Measurements from ENCODE around the gene FFAR4.

FFAR4 gene

DNA sequence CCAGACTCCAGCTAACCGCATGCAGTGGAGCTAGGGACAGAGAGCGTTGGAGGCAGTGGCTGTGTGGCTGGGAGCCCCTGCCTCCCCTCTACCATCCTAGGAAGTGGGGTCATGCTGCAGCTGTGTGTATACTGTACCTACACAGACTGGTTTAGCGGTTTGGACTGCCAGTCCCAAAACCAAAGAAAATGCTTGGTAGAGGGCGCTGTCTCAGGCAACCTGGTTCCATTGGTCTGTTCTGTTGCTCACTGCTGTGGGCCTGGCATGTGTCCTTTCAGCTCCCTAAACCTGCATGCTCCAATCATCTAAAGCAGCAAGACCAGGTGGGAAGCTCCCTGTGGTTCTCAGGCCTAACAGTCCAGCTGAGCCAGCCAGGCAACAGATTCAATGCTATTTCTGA is 30.1 kb downstream of the FFAR4 start:
- Histone ChIP-seq H3K4me2 (ENCODE audit: low read length, poor library complexity, severe bottlenecking) (no peak overlapping the region), H3K4me1 (ENCODE audit: control insufficient read depth, insufficient read depth, low read depth, low read length) (peaks cover 19% of the 10 kb centered on the region), H2BK12ac (ENCODE audit: low read length in 2 of 2) (no peak overlapping the region), H2AK5ac (ENCODE audit: low read length, severe bottlenecking) (no peak overlapping the region), H4K91ac (ENCODE audit: low read length) (no peak overlapping the region), H4K8ac (ENCODE audit: low read length) (no peak overlapping the region), H2BK15ac (ENCODE audit: low read depth, poor library complexity, severe bottlenecking) (no peak overlapping the region), H3K4ac (ENCODE audit: low read depth in 1 of 2, low read length in 2 of 2) (no peak overlapping the region), H2BK120ac (ENCODE audit: low read depth, low read length) (no peak overlapping the region), H2AFZ (ENCODE audit: low read depth, low read length) (no peak overlapping the region), H3K36me3 (ENCODE audit: control insufficient read depth in 1 of 2, insufficient read depth in 2 of 2, low read depth in 1 of 2, low read length in 2 of 2) (no peaks in the 10 kb centered on the region), H3K9me3 (ENCODE audit: control insufficient read depth, low read length) (no peaks in the 10 kb centered on the region), H3K27ac (ENCODE audit: low read length, poor library complexity, severe bottlenecking) (no peak overlapping the region), H3K79me1 (replicated peaks; ENCODE audit: low read length, poor library complexity, severe bottlenecking) (no peaks in the 10 kb centered on the region), H3K4me3 (ENCODE audit: insufficient read depth in 1 of 2, low read depth in 1 of 2, low read length in 2 of 2) (no peak overlapping the region), H2BK5ac (ENCODE audit: low read depth, low read length, poor library complexity, severe bottlenecking) (no peak overlapping the region), H3K14ac (ENCODE audit: low read length in 2 of 2) (no peak overlapping the region), H3K9ac (ENCODE audit: low read length) (no peak overlapping the region), H3K18ac (ENCODE audit: low read depth in 1 of 2, low read length in 2 of 2) (no peak overlapping the region), H3K27me3 (ENCODE audit: control insufficient read depth in 1 of 2, insufficient read depth in 1 of 2, low read length in 2 of 2) (peaks cover 19 to 34% of the 10 kb centered on the region in 2 experiments), H3K23ac (ENCODE audit: low read length in 2 of 2) (no peak overlapping the region)
- WGBS = 55% methylated on average over 4 of the region's 4 CpGs
- DNase-seq = no peak

- peaks cover 19% of the 10 kb centered on the region for H3K4me1 ChIP-seq (ENCODE audit: control insufficient read depth, insufficient read depth, low read depth, low read length)
- H3K9me3 ChIP-seq (ENCODE audit: control insufficient read depth, low read length) = no peaks in the 10 kb centered on the region
- H3K27me3 ChIP-seq (ENCODE audit: control insufficient read depth in 1 of 2, insufficient read depth in 1 of 2, low read length in 2 of 2) = peaks cover 25 to 35% of the 10 kb centered on the region in 2 experiments
- no peaks in the 10 kb centered on the region for H3K36me3 ChIP-seq (ENCODE audit: control insufficient read depth in 1 of 2, insufficient read depth in 2 of 2, low read depth in 1 of 2, low read length in 2 of 2)
- no peak overlapping the region for H3K9ac ChIP-seq (ENCODE audit: low read length)
- no peak overlapping the region for H4K8ac ChIP-seq (ENCODE audit: low read length)
- H3K18ac ChIP-seq (ENCODE audit: low read depth in 1 of 2, low read length in 2 of 2) = no peak overlapping the region
- H2BK120ac ChIP-seq (ENCODE audit: low read depth, low read length) = no peak overlapping the region
- H2BK15ac ChIP-seq (ENCODE audit: low read depth, poor library complexity, severe bottlenecking) = no peak overlapping the region
- no peak overlapping the region for H2AK5ac ChIP-seq (ENCODE audit: low read length, severe bottlenecking)
- H3K4me3 ChIP-seq (ENCODE audit: insufficient read depth in 1 of 2, low read depth in 1 of 2, low read length in 2 of 2) = no peak overlapping the region
- no peak for DNase-seq
- H2AFZ ChIP-seq (ENCODE audit: low read depth, low read length) = no peak overlapping the region
- no peaks in the 10 kb centered on the region for H3K79me1 ChIP-seq (replicated peaks; ENCODE audit: low read length, poor library complexity, severe bottlenecking)
- no peak overlapping the region for H3K23ac ChIP-seq (ENCODE audit: low read length in 2 of 2)
- no peak overlapping the region for H3K27ac ChIP-seq (ENCODE audit: low read length, poor library complexity, severe bottlenecking)
- no peak overlapping the region for H3K14ac ChIP-seq (ENCODE audit: low read length in 2 of 2)
- WGBS = 89% methylated on average over 1 of the region's 1 CpG
- H3K4ac ChIP-seq (ENCODE audit: low read depth in 1 of 2, low read length in 2 of 2) = no peak overlapping the region
- no peak overlapping the region for H2BK12ac ChIP-seq (ENCODE audit: low read length in 2 of 2)
- no peak overlapping the region for H2BK5ac ChIP-seq (ENCODE audit: low read depth, low read length, poor library complexity, severe bottlenecking)
- no peak overlapping the region for H4K91ac ChIP-seq (ENCODE audit: low read length)
- H3K4me2 ChIP-seq (ENCODE audit: low read length, poor library complexity, severe bottlenecking) = no peak overlapping the region
These were observed 30.7 kb downstream of the FFAR4 start for GRCh38 chr10:93597075-93597599.

DNA sequence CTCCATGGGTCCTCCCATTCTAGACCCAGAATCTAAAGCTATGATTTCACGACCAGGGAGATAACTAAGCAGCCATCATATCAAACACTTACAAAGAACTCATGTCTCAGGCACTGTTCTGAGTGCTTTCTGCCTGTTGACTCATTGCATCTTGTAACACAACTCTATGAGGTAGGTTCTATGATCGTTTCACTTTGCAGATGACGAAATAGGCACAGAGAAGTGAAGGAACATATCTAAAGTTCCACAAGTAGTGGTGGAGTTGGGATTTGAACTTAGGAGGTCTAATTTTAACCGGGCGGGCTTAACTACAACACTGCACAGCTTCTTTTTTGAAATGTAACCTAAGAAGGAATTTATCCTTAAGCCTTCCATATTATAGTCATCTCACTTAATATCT is 31.7 kb downstream of the FFAR4 start:
- WGBS = 85% methylated on average over 3 of the region's 5 CpGs
- Histone ChIP-seq H4K8ac (ENCODE audit: low read length) (no peak overlapping the region), H3K4me1 (ENCODE audit: control insufficient read depth, insufficient read depth, low read depth, low read length) (peaks cover 19% of the 10 kb centered on the region), H3K14ac (ENCODE audit: low read length in 2 of 2) (no peak overlapping the region), H4K91ac (ENCODE audit: low read length) (no peak overlapping the region), H3K4me2 (ENCODE audit: low read length, poor library complexity, severe bottlenecking) (no peak overlapping the region), H2BK5ac (ENCODE audit: low read depth, low read length, poor library complexity, severe bottlenecking) (no peak overlapping the region), H3K9me3 (ENCODE audit: control insufficient read depth, low read length) (no peaks in the 10 kb centered on the region), H3K27ac (ENCODE audit: low read length, poor library complexity, severe bottlenecking) (no peak overlapping the region), H3K23ac (ENCODE audit: low read length in 2 of 2) (no peak overlapping the region), H3K4me3 (ENCODE audit: insufficient read depth in 1 of 2, low read depth in 1 of 2, low read length in 2 of 2) (no peak overlapping the region), H3K36me3 (ENCODE audit: control insufficient read depth in 1 of 2, insufficient read depth in 2 of 2, low read depth in 1 of 2, low read length in 2 of 2) (no peaks in the 10 kb centered on the region), H2AK5ac (ENCODE audit: low read length, severe bottlenecking) (no peak overlapping the region), H2AFZ (ENCODE audit: low read depth, low read length) (no peak overlapping the region), H2BK15ac (ENCODE audit: low read depth, poor library complexity, severe bottlenecking) (no peak overlapping the region), H2BK12ac (ENCODE audit: low read length in 2 of 2) (no peak overlapping the region), H3K9ac (ENCODE audit: low read length) (no peak overlapping the region), H3K27me3 (ENCODE audit: control insufficient read depth in 1 of 2, insufficient read depth in 1 of 2, low read length in 2 of 2) (peaks cover 32 to 40% of the 10 kb centered on the region in 2 experiments), H2BK120ac (ENCODE audit: low read depth, low read length) (no peak overlapping the region), H3K4ac (ENCODE audit: low read depth in 1 of 2, low read length in 2 of 2) (no peak overlapping the region), H3K79me1 (replicated peaks; ENCODE audit: low read length, poor library complexity, severe bottlenecking) (no peaks in the 10 kb centered on the region), H3K18ac (ENCODE audit: low read depth in 1 of 2, low read length in 2 of 2) (no peak overlapping the region)
- DNase-seq = peak; percentile 19

DNA sequence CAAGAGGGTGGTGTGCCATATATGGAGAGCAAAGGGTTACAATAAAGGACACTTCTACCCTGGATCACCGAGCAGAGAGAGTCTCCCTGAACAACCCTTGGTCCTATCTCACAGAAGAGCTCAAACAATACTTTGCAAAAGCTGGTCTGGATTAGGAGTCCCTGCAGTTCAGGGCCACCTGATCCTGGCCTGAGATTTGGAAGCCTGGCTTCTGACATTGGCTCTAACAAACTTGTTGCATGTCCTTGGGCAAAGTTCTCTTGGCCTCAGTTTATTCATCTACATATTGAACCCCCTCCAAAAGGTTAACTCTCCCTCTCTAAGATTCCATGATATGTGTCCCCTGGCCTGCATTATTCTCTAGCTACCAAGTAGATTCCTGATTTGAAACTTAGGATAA is 32.9 kb downstream of the FFAR4 start:
- H3K9ac ChIP-seq (ENCODE audit: low read length) = no peak overlapping the region
- H3K4me2 ChIP-seq (ENCODE audit: low read length, poor library complexity, severe bottlenecking) = no peak overlapping the region
- peaks cover 29 to 48% of the 10 kb centered on the region in 2 experiments for H3K27me3 ChIP-seq (ENCODE audit: control insufficient read depth in 1 of 2, insufficient read depth in 1 of 2, low read length in 2 of 2)
- H3K79me1 ChIP-seq (replicated peaks; ENCODE audit: low read length, poor library complexity, severe bottlenecking) = no peaks in the 10 kb centered on the region
- no peak overlapping the region for H3K23ac ChIP-seq (ENCODE audit: low read length in 2 of 2)
- no peaks in the 10 kb centered on the region for H3K9me3 ChIP-seq (ENCODE audit: control insufficient read depth, low read length)
- no peak overlapping the region for H2BK5ac ChIP-seq (ENCODE audit: low read depth, low read length, poor library complexity, severe bottlenecking)
- H3K4ac ChIP-seq (ENCODE audit: low read depth in 1 of 2, low read length in 2 of 2) = no peak overlapping the region
- H3K14ac ChIP-seq (ENCODE audit: low read length in 2 of 2) = no peak overlapping the region
- 77% methylated on average over 1 of the region's 1 CpG for WGBS
- H3K4me1 ChIP-seq (ENCODE audit: control insufficient read depth, insufficient read depth, low read depth, low read length) = peaks cover 20% of the 10 kb centered on the region
- no peak overlapping the region for H4K91ac ChIP-seq (ENCODE audit: low read length)
- H2AK5ac ChIP-seq (ENCODE audit: low read length, severe bottlenecking) = no peak overlapping the region
- H2BK120ac ChIP-seq (ENCODE audit: low read depth, low read length) = no peak overlapping the region
- H2BK15ac ChIP-seq (ENCODE audit: low read depth, poor library complexity, severe bottlenecking) = no peak overlapping the region
- no peak overlapping the region for H3K4me3 ChIP-seq (ENCODE audit: insufficient read depth in 1 of 2, low read depth in 1 of 2, low read length in 2 of 2)
- no peak overlapping the region for H4K8ac ChIP-seq (ENCODE audit: low read length)
- no peaks in the 10 kb centered on the region for H3K36me3 ChIP-seq (ENCODE audit: control insufficient read depth in 1 of 2, insufficient read depth in 2 of 2, low read depth in 1 of 2, low read length in 2 of 2)
- no peak for DNase-seq
- H2AFZ ChIP-seq (ENCODE audit: low read depth, low read length) = no peak overlapping the region
- no peak overlapping the region for H3K18ac ChIP-seq (ENCODE audit: low read depth in 1 of 2, low read length in 2 of 2)
- H3K27ac ChIP-seq (ENCODE audit: low read length, poor library complexity, severe bottlenecking) = no peak overlapping the region
- H2BK12ac ChIP-seq (ENCODE audit: low read length in 2 of 2) = no peak overlapping the region

Data from mesenchymal stem cell (in vitro differentiated cells and primary cell).